ENCODE results near the gene SLC40A1. TPM values are rescaled to one million over a fixed set of nuclear protein-coding genes. Genes with fewer than 3 reads are reported as not detected.

SLC40A1 gene
- polyA plus RNA-seq, 1 donor from 2014 or later: 12.6 TPM

DNA sequence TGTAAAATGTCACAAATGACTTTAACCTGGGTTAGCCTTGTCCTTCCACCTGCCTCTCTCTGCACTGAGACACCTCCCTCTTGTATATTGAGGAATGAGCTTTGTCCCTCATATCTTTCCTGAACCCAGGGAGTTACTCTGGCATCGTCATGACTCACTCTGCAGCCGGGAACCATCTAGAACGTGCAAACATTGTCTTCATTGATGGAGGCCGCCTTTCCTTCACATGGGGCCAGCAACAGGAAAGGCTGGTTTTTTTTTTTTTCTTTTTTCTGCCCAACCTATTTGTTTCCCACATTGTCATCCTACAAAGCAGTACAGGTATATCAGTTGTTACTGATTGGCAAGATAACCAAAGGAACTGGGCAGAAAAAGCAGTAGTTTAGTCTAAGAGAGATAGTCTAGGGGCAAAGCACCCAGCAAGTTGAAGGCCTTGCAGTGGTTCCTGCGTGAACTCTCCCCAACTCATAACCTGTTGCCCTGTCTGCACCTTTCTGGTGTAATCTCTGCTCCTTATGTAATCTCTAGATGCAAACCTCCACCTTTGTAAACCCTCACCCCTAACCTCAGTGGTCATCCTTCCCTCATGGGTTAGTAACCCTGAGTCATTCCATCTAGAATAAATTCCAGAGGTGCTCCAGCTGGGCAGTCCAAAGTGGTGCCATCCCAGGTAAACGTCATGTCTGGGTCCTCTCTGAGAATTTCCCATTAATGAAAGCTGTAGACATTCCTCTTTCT lies 38.3 kb downstream of the SLC40A1 start:
- H3K4me3 ChIP-seq (ENCODE audit: low read length): no peak overlapping the region
- no peak overlapping the region for H3K4me2 ChIP-seq (ENCODE audit: low read length)
- no peaks in the 10 kb centered on the region for H4K20me1 ChIP-seq (ENCODE audit: insufficient read depth)
- H3K79me2 ChIP-seq (replicated peaks; ENCODE audit: insufficient read depth, low read length): no peaks in the 10 kb centered on the region
- TF ChIP-seq RAD21 (conservative IDR thresholded peaks at IDR 0.05): no peak
- TF ChIP-seq POLR2AphosphoS5 (IDR thresholded peaks at IDR 0.05): no peak
- TF ChIP-seq, protein P1, sequence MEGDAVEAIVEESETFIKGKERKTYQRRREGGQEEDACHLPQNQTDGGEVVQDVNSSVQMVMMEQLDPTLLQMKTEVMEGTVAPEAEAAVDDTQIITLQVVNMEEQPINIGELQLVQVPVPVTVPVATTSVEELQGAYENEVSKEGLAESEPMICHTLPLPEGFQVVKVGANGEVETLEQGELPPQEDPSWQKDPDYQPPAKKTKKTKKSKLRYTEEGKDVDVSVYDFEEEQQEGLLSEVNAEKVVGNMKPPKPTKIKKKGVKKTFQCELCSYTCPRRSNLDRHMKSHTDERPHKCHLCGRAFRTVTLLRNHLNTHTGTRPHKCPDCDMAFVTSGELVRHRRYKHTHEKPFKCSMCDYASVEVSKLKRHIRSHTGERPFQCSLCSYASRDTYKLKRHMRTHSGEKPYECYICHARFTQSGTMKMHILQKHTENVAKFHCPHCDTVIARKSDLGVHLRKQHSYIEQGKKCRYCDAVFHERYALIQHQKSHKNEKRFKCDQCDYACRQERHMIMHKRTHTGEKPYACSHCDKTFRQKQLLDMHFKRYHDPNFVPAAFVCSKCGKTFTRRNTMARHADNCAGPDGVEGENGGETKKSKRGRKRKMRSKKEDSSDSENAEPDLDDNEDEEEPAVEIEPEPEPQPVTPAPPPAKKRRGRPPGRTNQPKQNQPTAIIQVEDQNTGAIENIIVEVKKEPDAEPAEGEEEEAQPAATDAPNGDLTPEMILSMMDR (IDR thresholded peaks at IDR 0.05; ENCODE audit: poor library complexity, severe bottlenecking): no peak
- TF ChIP-seq EZH2 (IDR thresholded peaks at IDR 0.05; ENCODE audit: borderline replicate concordance, insufficient read depth, low read length, poor library complexity, severe bottlenecking): no peak
- no peak for TF ChIP-seq TAF1 (IDR thresholded peaks at IDR 0.05; ENCODE audit: low read depth)
- TF ChIP-seq EP300 (conservative IDR thresholded peaks at IDR 0.05; ENCODE audit: poor library complexity, severe bottlenecking): no peak
- no peak for TF ChIP-seq SMC3 (conservative IDR thresholded peaks at IDR 0.05; ENCODE audit: poor library complexity)
- TF ChIP-seq, protein P2, sequence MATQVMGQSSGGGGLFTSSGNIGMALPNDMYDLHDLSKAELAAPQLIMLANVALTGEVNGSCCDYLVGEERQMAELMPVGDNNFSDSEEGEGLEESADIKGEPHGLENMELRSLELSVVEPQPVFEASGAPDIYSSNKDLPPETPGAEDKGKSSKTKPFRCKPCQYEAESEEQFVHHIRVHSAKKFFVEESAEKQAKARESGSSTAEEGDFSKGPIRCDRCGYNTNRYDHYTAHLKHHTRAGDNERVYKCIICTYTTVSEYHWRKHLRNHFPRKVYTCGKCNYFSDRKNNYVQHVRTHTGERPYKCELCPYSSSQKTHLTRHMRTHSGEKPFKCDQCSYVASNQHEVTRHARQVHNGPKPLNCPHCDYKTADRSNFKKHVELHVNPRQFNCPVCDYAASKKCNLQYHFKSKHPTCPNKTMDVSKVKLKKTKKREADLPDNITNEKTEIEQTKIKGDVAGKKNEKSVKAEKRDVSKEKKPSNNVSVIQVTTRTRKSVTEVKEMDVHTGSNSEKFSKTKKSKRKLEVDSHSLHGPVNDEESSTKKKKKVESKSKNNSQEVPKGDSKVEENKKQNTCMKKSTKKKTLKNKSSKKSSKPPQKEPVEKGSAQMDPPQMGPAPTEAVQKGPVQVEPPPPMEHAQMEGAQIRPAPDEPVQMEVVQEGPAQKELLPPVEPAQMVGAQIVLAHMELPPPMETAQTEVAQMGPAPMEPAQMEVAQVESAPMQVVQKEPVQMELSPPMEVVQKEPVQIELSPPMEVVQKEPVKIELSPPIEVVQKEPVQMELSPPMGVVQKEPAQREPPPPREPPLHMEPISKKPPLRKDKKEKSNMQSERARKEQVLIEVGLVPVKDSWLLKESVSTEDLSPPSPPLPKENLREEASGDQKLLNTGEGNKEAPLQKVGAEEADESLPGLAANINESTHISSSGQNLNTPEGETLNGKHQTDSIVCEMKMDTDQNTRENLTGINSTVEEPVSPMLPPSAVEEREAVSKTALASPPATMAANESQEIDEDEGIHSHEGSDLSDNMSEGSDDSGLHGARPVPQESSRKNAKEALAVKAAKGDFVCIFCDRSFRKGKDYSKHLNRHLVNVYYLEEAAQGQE (IDR thresholded peaks at IDR 0.05; ENCODE audit: borderline replicate concordance): no peak
- TF ChIP-seq MXI1 (conservative IDR thresholded peaks at IDR 0.05; ENCODE audit: poor library complexity, severe bottlenecking): no peak
- H3K27me3 ChIP-seq (ENCODE audit: insufficient read depth, low read depth, low read length): no peaks in the 10 kb centered on the region
- H3K9ac ChIP-seq (ENCODE audit: low read length): no peak overlapping the region
- no peak overlapping the region for H2AFZ ChIP-seq (ENCODE audit: low read depth, low read length)
- no peaks in the 10 kb centered on the region for H3K9me2 ChIP-seq (ENCODE audit: insufficient read depth, low read length)
- H3K27ac ChIP-seq (ENCODE audit: low read length): no peak overlapping the region
- no peaks in the 10 kb centered on the region for H3K36me3 ChIP-seq (ENCODE audit: insufficient read depth, low read length)
- H3K9me3 ChIP-seq (ENCODE audit: low read length): no peaks in the 10 kb centered on the region
- no peaks in the 10 kb centered on the region for H3F3A ChIP-seq (ENCODE audit: insufficient read depth, low read length, poor library complexity, severe bottlenecking)

DNA sequence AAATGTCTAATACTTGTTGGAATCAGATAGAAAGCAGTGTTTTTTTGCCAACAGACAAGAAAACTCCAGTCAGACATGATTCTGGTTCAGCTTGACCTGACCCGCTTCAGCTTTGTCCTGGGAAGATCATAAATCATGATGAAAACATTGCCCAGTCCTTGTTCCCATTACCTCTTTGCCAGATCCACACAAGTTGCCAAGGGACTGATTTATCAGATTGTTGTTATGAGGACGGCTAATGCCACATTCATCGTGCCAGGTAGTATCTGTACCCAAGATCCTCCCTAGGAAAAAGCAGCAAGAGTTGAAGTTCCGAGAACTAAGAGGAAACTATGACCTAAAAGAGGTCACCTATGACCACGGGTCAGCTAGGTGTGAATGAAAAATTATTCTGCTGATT lies 39.0 kb downstream of the SLC40A1 start:
- Histone ChIP-seq H3F3A (ENCODE audit: insufficient read depth, low read length, poor library complexity, severe bottlenecking) (no peaks in the 10 kb centered on the region), H3K9me3 (ENCODE audit: low read length) (no peaks in the 10 kb centered on the region), H4K20me1 (ENCODE audit: insufficient read depth) (no peaks in the 10 kb centered on the region), H2AFZ (ENCODE audit: low read depth, low read length) (no peak overlapping the region), H3K27me3 (ENCODE audit: insufficient read depth, low read depth, low read length) (no peaks in the 10 kb centered on the region), H3K36me3 (ENCODE audit: insufficient read depth, low read length) (no peaks in the 10 kb centered on the region), H3K79me2 (replicated peaks; ENCODE audit: insufficient read depth, low read length) (no peaks in the 10 kb centered on the region), H3K4me3 (ENCODE audit: low read length) (no peak overlapping the region), H3K9ac (ENCODE audit: low read length) (no peak overlapping the region), H3K27ac (ENCODE audit: low read length) (no peak overlapping the region), H3K9me2 (ENCODE audit: insufficient read depth, low read length) (no peaks in the 10 kb centered on the region), H3K4me2 (ENCODE audit: low read length) (no peak overlapping the region)
- TF ChIP-seq RAD21 (conservative IDR thresholded peaks at IDR 0.05) (no peak), POLR2AphosphoS5 (IDR thresholded peaks at IDR 0.05) (no peak), TAF1 (IDR thresholded peaks at IDR 0.05; ENCODE audit: low read depth) (no peak), SMC3 (conservative IDR thresholded peaks at IDR 0.05; ENCODE audit: poor library complexity) (no peak), MXI1 (conservative IDR thresholded peaks at IDR 0.05; ENCODE audit: poor library complexity, severe bottlenecking) (no peak), EP300 (conservative IDR thresholded peaks at IDR 0.05; ENCODE audit: poor library complexity, severe bottlenecking) (no peak)
- TF ChIP-seq, protein P2 (IDR thresholded peaks at IDR 0.05; ENCODE audit: borderline replicate concordance): no peak

All from neural cell (in vitro differentiated cells).